Natural killer cell treated with Interleukin-12 subunit alpha and Interleukin-12 subunit beta and Interleukin-15 and Interleukin-18, amount 100 ng/mL, for 72 hours (primary cell): ENCODE results near the gene ASXL3. TPM values are rescaled to one million over a fixed set of nuclear protein-coding genes. Genes with fewer than 3 reads are reported as not detected.

ENCODE experiments used
- ATAC-seq, 2 donors: fragments of 150-1000 bp; cut with Tn5 transposase in 1 of 2; sonication (Bioruptor Pico), chemical (Tn5 transposase) in 1 of 2; 2 replicates each; pipeline ENCODE4 v1.10.0; 2021
- DNase-seq: peaks from one replicate; pipeline ENCODE4 v3.0.0; 2022; ENCODE audit warnings: low spot score
- H3K27ac Mint-ChIP-seq, 2 donors: 1 replicate in 1 of 2; 2 replicates in 1 of 2; pipeline ENCODE4 v1.8.0; 2022; ENCODE audit warnings: mixed read lengths in 2 of 2, mild to moderate bottlenecking in 1 of 2, moderate library complexity in 1 of 2
- H3K27me3 Mint-ChIP-seq, 2 donors: 1 replicate in 1 of 2; 2 replicates in 1 of 2; pipeline ENCODE4 v1.8.0; 2022; ENCODE audit warnings: mixed read lengths in 2 of 2
- H3K36me3 Mint-ChIP-seq: one replicate; pipeline ENCODE4 v1.8.0; 2022; ENCODE audit warnings: mixed read lengths
- H3K4me1 Mint-ChIP-seq, 2 donors: 1 replicate in 1 of 2; 2 replicates in 1 of 2; pipeline ENCODE4 v1.8.0; 2022; ENCODE audit warnings: low read depth in 2 of 2, mixed read lengths in 2 of 2, mild to moderate bottlenecking in 1 of 2
- H3K4me3 Mint-ChIP-seq: one replicate; pipeline ENCODE4 v1.8.0; 2022; ENCODE audit warnings: mixed read lengths
- H3K9me3 Mint-ChIP-seq: 2 replicates; pipeline ENCODE4 v1.8.0; 2022; ENCODE audit warnings: mixed read lengths
- total RNA-seq, 2 donors: library from RNA; stranded (reverse); gene quantifications; one replicate each; pipeline ENCODE4 v1.2.3, GENCODE V29; 2022

Gene ASXL3
- total RNA-seq, 2 donors from 2014 or later: not detected

GRCh38 chr18:33573193-33573592 is 4.8 kb upstream of the ASXL3 start:
- DNase-seq: no peak
- Mint-ChIP-seq H3K27me3 (peaks cover 5 to 15% of the 10 kb centered on the region in 2 donors), H3K4me3 (no peak overlapping the region), H3K27ac (no peak overlapping the region), H3K9me3 (peaks cover 4% of the 10 kb centered on the region), H3K36me3 (peaks cover 5% of the 10 kb centered on the region), H3K4me1 (peaks cover 0 to 3% of the 10 kb centered on the region in 2 donors)
- ATAC-seq: no peak

GRCh38 chr18:33575451-33575850 is 2.6 kb upstream of the ASXL3 start:
- H3K4me3 Mint-ChIP-seq: no peak overlapping the region
- H3K9me3 Mint-ChIP-seq: peaks cover 4% of the 10 kb centered on the region
- H3K27me3 Mint-ChIP-seq: peaks cover 5 to 15% of the 10 kb centered on the region in 2 donors
- peaks cover 5% of the 10 kb centered on the region for H3K36me3 Mint-ChIP-seq
- no peak overlapping the region for H3K27ac Mint-ChIP-seq
- ATAC-seq (no peak), DNase-seq (no peak)
- peaks cover 0 to 3% of the 10 kb centered on the region in 2 donors for H3K4me1 Mint-ChIP-seq

GRCh38 chr18:33576999-33577646 is 896 bp upstream of the ASXL3 start:
- Mint-ChIP-seq H3K4me3 (peak overlapping the region; percentile 32), H3K27me3 (peaks cover 7 to 15% of the 10 kb centered on the region in 2 donors), H3K36me3 (peaks cover 5% of the 10 kb centered on the region), H3K4me1 (peaks cover 0 to 3% of the 10 kb centered on the region in 2 donors), H3K9me3 (peaks cover 4% of the 10 kb centered on the region), H3K27ac (no peak overlapping the region)
- DNase-seq (no peak), ATAC-seq (no peak)

- Mint-ChIP-seq H3K27ac (no peak overlapping the region), H3K4me3 (no peak overlapping the region), H3K4me1 (peaks cover 0 to 3% of the 10 kb centered on the region in 2 donors), H3K27me3 (peaks cover 7 to 15% of the 10 kb centered on the region in 2 donors), H3K36me3 (peaks cover 5% of the 10 kb centered on the region), H3K9me3 (peaks cover under 1% of the 10 kb centered on the region)
- DNase-seq (no peak), ATAC-seq (no peak)
These were observed 714 bp downstream of the ASXL3 start for GRCh38 chr18:33578518-33579348.

GRCh38 chr18:33579349-33580215 is 1.6 kb downstream of the ASXL3 start:
- no peak overlapping the region for H3K4me3 Mint-ChIP-seq
- H3K4me1 Mint-ChIP-seq: peaks cover 0 to 3% of the 10 kb centered on the region in 2 donors
- peaks cover 5% of the 10 kb centered on the region for H3K9me3 Mint-ChIP-seq
- H3K36me3 Mint-ChIP-seq: peaks cover 5% of the 10 kb centered on the region
- H3K27me3 Mint-ChIP-seq: peaks cover 7 to 15% of the 10 kb centered on the region in 2 donors
- ATAC-seq (no peak), DNase-seq (no peak)
- no peak overlapping the region for H3K27ac Mint-ChIP-seq

GRCh38 chr18:33580546-33580945 is 2.5 kb downstream of the ASXL3 start:
- H3K9me3 Mint-ChIP-seq: peaks cover 5% of the 10 kb centered on the region
- no peak overlapping the region for H3K4me3 Mint-ChIP-seq
- DNase-seq: no peak
- peaks cover 7 to 15% of the 10 kb centered on the region in 2 donors for H3K27me3 Mint-ChIP-seq
- ATAC-seq: no peak
- no peak overlapping the region for H3K27ac Mint-ChIP-seq
- H3K4me1 Mint-ChIP-seq: peaks cover 0 to 3% of the 10 kb centered on the region in 2 donors
- H3K36me3 Mint-ChIP-seq: peaks cover 5% of the 10 kb centered on the region

GRCh38 chr18:33581856-33582255 is 3.8 kb downstream of the ASXL3 start:
- peaks cover 7% of the 10 kb centered on the region in 2 donors for H3K27me3 Mint-ChIP-seq
- peaks cover 10% of the 10 kb centered on the region for H3K9me3 Mint-ChIP-seq
- H3K4me1 Mint-ChIP-seq: peaks cover 0 to 3% of the 10 kb centered on the region in 2 donors

GRCh38 chr18:33583901-33584300 is 5.9 kb downstream of the ASXL3 start:
- H3K36me3 Mint-ChIP-seq: no peaks in the 10 kb centered on the region
- ATAC-seq (no peak), DNase-seq (no peak)
- no peak overlapping the region for H3K27ac Mint-ChIP-seq
- peaks cover 0 to 2% of the 10 kb centered on the region in 2 donors for H3K27me3 Mint-ChIP-seq
- no peak overlapping the region for H3K4me3 Mint-ChIP-seq
- H3K9me3 Mint-ChIP-seq: peaks cover 18% of the 10 kb centered on the region
- H3K4me1 Mint-ChIP-seq: no peaks in the 10 kb centered on the region

More at GRCh38 chr18:33581856-33582255, 3.8 kb downstream of the ASXL3 start:
- DNase-seq (no peak), ATAC-seq (no peak)
- Mint-ChIP-seq H3K36me3 (peaks cover 5% of the 10 kb centered on the region), H3K27ac (no peak overlapping the region), H3K4me3 (no peak overlapping the region)

- Mint-ChIP-seq H3K27ac (no peak overlapping the region), H3K4me1 (no peaks in the 10 kb centered on the region), H3K27me3 (peaks cover 0 to 2% of the 10 kb centered on the region in 2 donors), H3K36me3 (no peaks in the 10 kb centered on the region), H3K9me3 (peaks cover 18% of the 10 kb centered on the region), H3K4me3 (no peak overlapping the region)
- DNase-seq (no peak), ATAC-seq (no peak)
These were observed 6.8 kb downstream of the ASXL3 start for GRCh38 chr18:33584548-33585430.

- DNase-seq (no peak), ATAC-seq (no peak)
- Mint-ChIP-seq H3K36me3 (no peaks in the 10 kb centered on the region), H3K27me3 (peaks cover 0 to 2% of the 10 kb centered on the region in 2 donors), H3K9me3 (peaks cover 18% of the 10 kb centered on the region), H3K4me3 (no peak overlapping the region), H3K4me1 (no peaks in the 10 kb centered on the region), H3K27ac (no peak overlapping the region)
These were observed 7.4 kb downstream of the ASXL3 start for GRCh38 chr18:33585431-33585775.

GRCh38 chr18:33588361-33588760 is 10.3 kb downstream of the ASXL3 start:
- no peak overlapping the region for H3K4me3 Mint-ChIP-seq
- H3K36me3 Mint-ChIP-seq: no peaks in the 10 kb centered on the region
- H3K27ac Mint-ChIP-seq: no peak overlapping the region

GRCh38 chr18:33593261-33593660 is 15.2 kb downstream of the ASXL3 start:
- ATAC-seq: no peak
- H3K36me3 Mint-ChIP-seq: no peaks in the 10 kb centered on the region
- no peak for DNase-seq
- no peaks in the 10 kb centered on the region for H3K27me3 Mint-ChIP-seq
- no peak overlapping the region for H3K4me3 Mint-ChIP-seq
- no peaks in the 10 kb centered on the region for H3K4me1 Mint-ChIP-seq
- H3K27ac Mint-ChIP-seq: no peak overlapping the region
- peaks cover 11% of the 10 kb centered on the region for H3K9me3 Mint-ChIP-seq

More at GRCh38 chr18:33588361-33588760, 10.3 kb downstream of the ASXL3 start:
- Mint-ChIP-seq H3K9me3 (peaks cover 22% of the 10 kb centered on the region), H3K4me1 (no peaks in the 10 kb centered on the region), H3K27me3 (no peaks in the 10 kb centered on the region)
- ATAC-seq: no peak
- no peak for DNase-seq

- Mint-ChIP-seq H3K36me3 (no peaks in the 10 kb centered on the region), H3K4me3 (no peak overlapping the region), H3K27me3 (no peaks in the 10 kb centered on the region), H3K9me3 (peaks cover 10% of the 10 kb centered on the region), H3K27ac (no peak overlapping the region), H3K4me1 (no peaks in the 10 kb centered on the region)
- ATAC-seq (no peak), DNase-seq (no peak)
These were observed 16.8 kb downstream of the ASXL3 start for GRCh38 chr18:33594799-33595198.
